CD14-positive monocyte (primary cell): ENCODE results near the gene SIK3. TPM values are rescaled to one million over a fixed set of nuclear protein-coding genes. Genes with fewer than 3 reads are reported as not detected.
A peak's percentile ranks its signal among the peaks of the same experiment; 100 is the strongest.

Experiments
- DNase-seq, 3 donors: peaks; one replicate each; pipeline ENCODE4 v3.0.0-alpha.2; 2011 to 2022
- H2AFZ ChIP-seq: 2 replicates; pipeline ENCODE4 v1.6.0; 2012; ENCODE audit warnings: mild to moderate bottlenecking, low read depth, low read length, inconsistent platforms; ENCODE audit not compliant: insufficient read depth, poor library complexity, severe bottlenecking
- H3K27ac ChIP-seq, 2 donors: 1 replicate in 1 of 2; 2 replicates in 1 of 2; pipeline ENCODE4 v1.5.1; 2012 to 2013; ENCODE audit warnings: low read length in 2 of 2, control low read depth in 1 of 2, inconsistent platforms in 1 of 2, low read depth in 1 of 2, mild to moderate bottlenecking in 1 of 2
- H3K27me3 ChIP-seq, 2 donors: one replicate each; pipeline versions ENCODE4 v1.6.0 to v1.6.1; 2011 to 2013; ENCODE audit warnings: low read length in 2 of 2; ENCODE audit not compliant: control insufficient read depth in 2 of 2, insufficient read depth in 2 of 2
- H3K36me3 ChIP-seq, 2 donors: replicated peaks in 1 of 2; 1 replicate in 1 of 2; 2 replicates in 1 of 2; pipeline versions ENCODE4 v1.5.1 to v1.6.1; 2012 to 2013; ENCODE audit warnings: low read length in 2 of 2, control low read depth in 1 of 2, inconsistent platforms in 1 of 2, mild to moderate bottlenecking in 1 of 2; ENCODE audit not compliant: insufficient read depth in 2 of 2, control insufficient read depth in 1 of 2
- H3K4me1 ChIP-seq, 2 donors: 1 replicate in 1 of 2; 2 replicates in 1 of 2; pipeline versions ENCODE4 v1.5.1 to v1.6.1; 2012 to 2013; ENCODE audit warnings: low read length in 2 of 2, control low read depth in 1 of 2, inconsistent platforms in 1 of 2, mild to moderate bottlenecking in 1 of 2, moderate library complexity in 1 of 2; ENCODE audit not compliant: insufficient read depth in 2 of 2, control insufficient read depth in 1 of 2
- H3K4me2 ChIP-seq: replicated peaks from 2 replicates; pipeline ENCODE3; 2012; ENCODE audit warnings: low read length, moderate library complexity, mild to moderate bottlenecking; ENCODE audit not compliant: poor library complexity, severe bottlenecking; ENCODE audit errors: extremely low read depth
- H3K4me3 ChIP-seq, 3 experiments: fragments of 200-600 bp in 1 of 3; sonication (generic) in 1 of 3; replicated peaks in 1 of 3; 1 replicate in 2 of 3; 2 replicates in 1 of 3; pipeline ENCODE4 v1.5.1; 2011 to 2013; ENCODE audit warnings: low read length in 3 of 3, mild to moderate bottlenecking in 3 of 3, control low read depth in 2 of 3, low read depth in 2 of 3, inconsistent platforms in 1 of 3, moderate library complexity in 1 of 3
- H3K79me2 ChIP-seq: 2 replicates; pipeline ENCODE4 v1.6.0; 2012; ENCODE audit warnings: mild to moderate bottlenecking, control low read depth, inconsistent platforms, low read length, moderate library complexity; ENCODE audit not compliant: insufficient read depth
- H3K9ac ChIP-seq: 2 replicates; pipeline ENCODE4 v1.6.0; 2017; ENCODE audit warnings: low read length, mild to moderate bottlenecking; ENCODE audit not compliant: insufficient read depth, poor library complexity, severe bottlenecking
- H3K9me3 ChIP-seq, 2 donors: replicated peaks in 1 of 2; 1 replicate in 1 of 2; 2 replicates in 1 of 2; pipeline versions ENCODE4 v1.5.1 to v1.6.1; 2012 to 2013; ENCODE audit warnings: low read length in 2 of 2, control low read depth in 1 of 2; ENCODE audit not compliant: control insufficient read depth in 1 of 2, insufficient read depth in 1 of 2
- H4K20me1 ChIP-seq: 2 replicates; pipeline ENCODE4 v1.6.0; 2012; ENCODE audit warnings: mild to moderate bottlenecking, low read length, control low read depth, moderate library complexity; ENCODE audit not compliant: insufficient read depth
- H3K27ac Mint-ChIP-seq, 7 donors: one replicate each; pipeline ENCODE4 v1.8.0; 2020; ENCODE audit warnings: mild to moderate bottlenecking in 7 of 7, mixed read lengths in 7 of 7, moderate library complexity in 6 of 7, inconsistent platforms in 2 of 7
- H3K27me3 Mint-ChIP-seq, 3 donors: one replicate each; pipeline ENCODE4 v1.8.0; 2021 to 2022; ENCODE audit warnings: low read depth in 3 of 3, mild to moderate bottlenecking in 3 of 3, mixed read lengths in 3 of 3, moderate library complexity in 3 of 3, inconsistent platforms in 1 of 3
- H3K36me3 Mint-ChIP-seq, 2 donors: one replicate each; pipeline ENCODE4 v1.8.0; 2020; ENCODE audit warnings: mixed read lengths in 2 of 2, inconsistent platforms in 1 of 2, mild to moderate bottlenecking in 1 of 2
- H3K4me1 Mint-ChIP-seq: one replicate; pipeline ENCODE4 v1.8.0; 2020; ENCODE audit warnings: mild to moderate bottlenecking, mixed read lengths
- H3K4me3 Mint-ChIP-seq, 2 donors: one replicate each; pipeline ENCODE4 v1.8.0; 2020; ENCODE audit warnings: mild to moderate bottlenecking in 2 of 2, mixed read lengths in 2 of 2, moderate library complexity in 1 of 2
- H3K9me3 Mint-ChIP-seq, 7 donors: one replicate each; pipeline ENCODE4 v1.8.0; 2020 to 2022; ENCODE audit warnings: mixed read lengths in 7 of 7, mild to moderate bottlenecking in 6 of 7, moderate library complexity in 6 of 7, inconsistent platforms in 2 of 7
- WGBS: methylation state at CpG from one replicate; pipeline ENCODE4 v1.1.5; 2013; ENCODE audit warnings: missing lambda C conversion rate; ENCODE audit not compliant: insufficient coverage; 5-methylcytosine and 5-hydroxymethylcytosine counted together
- intact Hi-C, 2 donors: fragments of 100-400 bp; cut with micrococcal nuclease; formaldehyde crosslinking; loops; one replicate each; pipeline versions ENCODE4 v1.15.0 to v1.15.1; 2023
- polyA plus RNA-seq, 3 donors: library from polyadenylated mRNA; depleted of rRNA in 1 of 3; unstranded in 2 of 3; stranded (reverse) in 1 of 3; fragments of 300-500 nt in 2 of 3; fragments of >200 nt in 1 of 3; fragmentation: Illumina TruSeq in 2 of 3; gene quantifications; 1 replicate in 2 of 3; 2 replicates in 1 of 3; pipeline ENCODE4 v1.2.3, GENCODE V29; 2012 to 2021
- TF ChIP-seq, protein P1 (sequence below): fragments of 200-600 bp; IDR thresholded peaks from one replicate; pipeline ENCODE4 v1.8.0; 2022; ENCODE audit warnings: antibody characterized with exemption, mild to moderate bottlenecking

SIK3 gene
- polyA plus RNA-seq, 3 donors: 18.3 to 142 (median 20.0) TPM

DNA sequence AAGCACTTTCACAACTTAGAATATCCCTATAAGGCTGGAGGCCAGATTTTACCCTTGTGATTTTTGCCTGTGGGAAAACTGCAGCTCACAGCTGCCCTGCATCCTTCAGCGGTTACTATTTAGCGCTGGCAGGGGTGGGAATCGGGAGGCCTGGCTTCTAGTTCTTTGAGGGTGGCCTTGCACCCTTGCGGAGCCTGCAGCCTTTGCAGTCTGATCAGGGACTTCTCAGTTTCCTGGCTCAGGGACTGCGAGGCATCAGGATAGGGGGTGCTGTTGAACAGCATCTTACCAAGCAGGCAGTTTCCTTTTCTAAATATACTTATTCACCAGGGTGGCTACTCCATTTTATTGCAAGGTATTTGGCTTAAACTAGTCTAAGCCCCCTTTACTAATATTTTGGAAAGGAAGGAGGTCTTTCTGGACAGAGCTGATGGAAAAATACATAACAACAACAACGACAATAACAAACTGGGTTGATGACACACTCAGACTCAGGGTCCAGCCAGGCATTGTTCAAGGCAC lies 257.9 kb downstream of the SIK3 start:
- Histone ChIP-seq H3K27me3 (no peaks in the 10 kb centered on the region), H2AFZ (no peak overlapping the region), H3K36me3 (peaks cover 18 to 23% of the 10 kb centered on the region in 2 donors), H3K9me3 (no peaks in the 10 kb centered on the region), H3K79me2 (no peaks in the 10 kb centered on the region), H3K27ac (no peak overlapping the region), H3K4me3 (no peak overlapping the region), H3K9ac (no peak overlapping the region), H3K4me1 (peaks cover 10 to 11% of the 10 kb centered on the region in 2 donors), H3K4me2 (no peak overlapping the region), H4K20me1 (no peaks in the 10 kb centered on the region)
- TF ChIP-seq, protein P1, sequence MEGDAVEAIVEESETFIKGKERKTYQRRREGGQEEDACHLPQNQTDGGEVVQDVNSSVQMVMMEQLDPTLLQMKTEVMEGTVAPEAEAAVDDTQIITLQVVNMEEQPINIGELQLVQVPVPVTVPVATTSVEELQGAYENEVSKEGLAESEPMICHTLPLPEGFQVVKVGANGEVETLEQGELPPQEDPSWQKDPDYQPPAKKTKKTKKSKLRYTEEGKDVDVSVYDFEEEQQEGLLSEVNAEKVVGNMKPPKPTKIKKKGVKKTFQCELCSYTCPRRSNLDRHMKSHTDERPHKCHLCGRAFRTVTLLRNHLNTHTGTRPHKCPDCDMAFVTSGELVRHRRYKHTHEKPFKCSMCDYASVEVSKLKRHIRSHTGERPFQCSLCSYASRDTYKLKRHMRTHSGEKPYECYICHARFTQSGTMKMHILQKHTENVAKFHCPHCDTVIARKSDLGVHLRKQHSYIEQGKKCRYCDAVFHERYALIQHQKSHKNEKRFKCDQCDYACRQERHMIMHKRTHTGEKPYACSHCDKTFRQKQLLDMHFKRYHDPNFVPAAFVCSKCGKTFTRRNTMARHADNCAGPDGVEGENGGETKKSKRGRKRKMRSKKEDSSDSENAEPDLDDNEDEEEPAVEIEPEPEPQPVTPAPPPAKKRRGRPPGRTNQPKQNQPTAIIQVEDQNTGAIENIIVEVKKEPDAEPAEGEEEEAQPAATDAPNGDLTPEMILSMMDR: no peak
- 91% methylated on average over 4 of the region's 6 CpGs for WGBS
- Mint-ChIP-seq H3K27ac (peak overlapping the region in 2 of 7 donors; percentile 54 to 77), H3K4me1 (peaks cover 7% of the 10 kb centered on the region), H3K9me3 (peaks cover 0 to 3% (median 0%) of the 10 kb centered on the region in 7 donors), H3K36me3 (peaks cover 20 to 21% of the 10 kb centered on the region in 2 donors), H3K4me3 (no peak overlapping the region), H3K27me3 (peaks cover 0 to 1% (median 0%) of the 10 kb centered on the region in 3 donors)
- intact Hi-C loops: no loop called here
- DNase-seq: no peak

DNA sequence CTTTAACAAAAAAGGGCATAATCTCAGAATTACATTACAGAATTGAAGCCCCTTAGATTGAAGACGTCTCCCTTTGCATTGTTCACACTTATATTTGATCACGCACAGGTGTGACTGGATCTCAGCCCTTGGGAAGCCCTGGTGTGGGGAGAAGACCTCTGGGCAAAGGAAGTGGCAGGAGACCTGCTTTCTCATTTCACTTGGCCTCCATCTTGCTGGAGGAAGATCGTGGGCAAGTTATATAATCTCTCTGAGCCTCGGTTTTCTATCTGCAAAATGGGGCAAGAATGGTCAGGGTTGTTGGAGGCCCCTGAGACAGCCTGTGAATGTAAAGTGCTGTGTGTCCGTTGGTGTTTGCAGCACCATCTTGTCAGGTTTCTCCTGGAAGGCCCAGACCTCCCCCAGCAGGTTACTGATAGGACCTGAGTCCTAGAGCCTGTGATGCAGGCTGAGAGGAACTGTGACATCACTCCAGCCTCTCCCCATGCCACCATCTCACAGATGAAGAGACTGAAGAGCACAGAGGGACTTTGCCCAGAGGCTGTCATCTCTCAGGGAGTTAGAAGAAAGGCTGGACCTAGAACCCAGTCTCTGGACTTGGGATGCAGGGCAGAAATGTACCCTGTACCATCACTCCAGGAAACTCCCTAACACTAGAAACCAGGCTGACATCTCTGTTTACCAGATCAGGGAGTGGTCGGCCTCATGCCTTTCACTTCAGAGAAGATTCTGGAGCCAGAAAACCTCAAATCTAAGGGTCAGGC lies 259.7 kb downstream of the SIK3 start:
- no peaks in the 10 kb centered on the region for H3K9me3 ChIP-seq
- no peak for DNase-seq
- peaks cover 0 to 2% (median 0%) of the 10 kb centered on the region in 7 donors for H3K9me3 Mint-ChIP-seq
- H3K27ac Mint-ChIP-seq: no peak overlapping the region
- intact Hi-C loops: no loop called here
- H3K36me3 ChIP-seq: peaks cover 2 to 8% of the 10 kb centered on the region in 2 donors
- H3K4me2 ChIP-seq: no peak overlapping the region
- H3K9ac ChIP-seq: no peak overlapping the region
- H3K36me3 Mint-ChIP-seq: peaks cover 7 to 8% of the 10 kb centered on the region in 2 donors
- peaks cover 14% of the 10 kb centered on the region for H3K4me1 Mint-ChIP-seq
- H3K27me3 ChIP-seq: no peaks in the 10 kb centered on the region
- H2AFZ ChIP-seq: no peak overlapping the region
- H3K4me3 Mint-ChIP-seq: no peak overlapping the region
- 80% methylated on average over 1 of the region's 6 CpGs for WGBS
- H3K4me3 ChIP-seq: no peak overlapping the region
- no peaks in the 10 kb centered on the region for H4K20me1 ChIP-seq
- peaks cover 0 to 4% (median 3%) of the 10 kb centered on the region in 3 donors for H3K27me3 Mint-ChIP-seq
- H3K79me2 ChIP-seq: no peaks in the 10 kb centered on the region
- peaks cover 17 to 19% of the 10 kb centered on the region in 2 donors for H3K4me1 ChIP-seq
- TF ChIP-seq, protein P1: no peak
- H3K27ac ChIP-seq: no peak overlapping the region
